ENCODE results near the gene P2RX3.
"Not testable (repeated sequence)": the region's sequence is repeated elsewhere in the genome, so short reads cannot be mapped to it uniquely, and the experiment has no call there.

P2RX3 gene

DNA sequence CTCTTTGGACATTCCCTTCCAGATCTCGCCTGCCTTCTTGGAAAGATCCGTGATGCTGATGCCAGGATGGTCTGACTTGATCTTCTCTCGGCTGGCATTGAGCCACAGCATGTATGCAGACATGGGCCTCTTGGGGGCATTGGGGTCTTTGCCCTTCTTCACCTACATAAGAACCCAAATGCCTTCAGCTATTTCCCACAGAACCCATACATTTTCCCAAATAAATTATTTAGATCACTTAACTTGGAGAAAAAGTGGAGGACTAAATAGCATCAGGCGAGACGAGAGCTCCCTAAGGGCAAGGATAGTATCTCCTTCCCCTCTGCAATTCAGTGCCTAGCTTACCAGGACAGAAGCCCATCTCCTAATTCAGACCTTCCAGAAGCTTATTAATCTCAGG, 10.4 kb upstream of the P2RX3 start:
- no peak for DNase-seq

GRCh38 chr11:57330029-57330428, 8.1 kb upstream of the P2RX3 start:
- DNase-seq: no peak

DNA sequence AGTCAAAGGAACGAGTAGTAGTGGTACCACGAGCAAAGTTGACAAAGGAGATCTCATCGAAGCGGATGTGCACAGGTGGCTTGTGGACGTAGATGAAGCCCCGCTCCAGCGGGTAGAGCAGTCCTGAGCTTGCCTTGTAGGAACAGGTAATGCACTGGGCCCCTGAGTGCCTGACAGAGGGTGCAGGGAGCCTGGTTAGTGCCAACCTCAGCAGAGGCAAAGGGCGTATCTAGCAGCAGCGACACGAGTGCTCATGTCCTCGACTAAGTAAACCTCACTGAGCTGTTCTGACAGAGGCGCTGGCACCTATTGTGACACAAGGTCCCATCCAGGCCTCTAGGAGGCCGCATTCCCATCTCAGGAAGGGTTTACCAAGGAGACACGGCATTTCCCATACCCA, 6.4 kb upstream of the P2RX3 start:
- DNase-seq: no peak

DNA sequence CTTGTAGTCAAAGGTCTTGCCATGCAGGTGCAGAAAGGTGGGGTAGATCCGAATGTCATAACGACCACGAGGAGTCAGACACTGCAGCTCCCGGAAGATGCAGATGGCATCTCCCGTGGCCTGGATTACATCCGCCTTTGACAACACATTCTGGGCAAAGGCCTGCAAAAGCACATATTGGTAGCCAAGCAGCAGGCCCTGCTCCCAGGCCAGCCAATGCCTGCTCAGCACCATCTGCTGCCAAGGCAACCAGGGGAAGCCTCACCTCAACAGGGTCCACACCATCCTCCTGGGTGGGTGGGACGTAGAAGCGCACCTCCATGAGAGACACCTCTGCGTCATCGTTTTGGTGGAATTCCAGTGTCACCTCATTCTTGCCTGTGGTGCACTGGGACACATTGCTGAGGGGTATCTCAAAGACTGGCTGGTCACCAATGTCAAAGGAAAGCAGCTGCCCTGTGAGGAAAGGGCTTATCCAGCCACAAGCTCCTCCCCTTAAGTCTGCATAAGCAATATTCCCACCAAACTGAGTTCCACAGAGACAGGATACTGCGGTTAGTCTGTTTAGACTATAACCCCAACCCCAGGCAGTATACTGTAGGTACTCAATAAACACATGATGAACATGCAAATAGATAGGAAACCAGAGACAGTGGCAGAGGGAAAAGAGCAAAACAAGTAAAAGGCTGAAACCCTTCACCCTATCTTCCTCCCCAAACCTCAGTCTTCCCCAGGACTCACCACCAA, 5.3 kb upstream of the P2RX3 start:
- DNase-seq: no peak

DNA sequence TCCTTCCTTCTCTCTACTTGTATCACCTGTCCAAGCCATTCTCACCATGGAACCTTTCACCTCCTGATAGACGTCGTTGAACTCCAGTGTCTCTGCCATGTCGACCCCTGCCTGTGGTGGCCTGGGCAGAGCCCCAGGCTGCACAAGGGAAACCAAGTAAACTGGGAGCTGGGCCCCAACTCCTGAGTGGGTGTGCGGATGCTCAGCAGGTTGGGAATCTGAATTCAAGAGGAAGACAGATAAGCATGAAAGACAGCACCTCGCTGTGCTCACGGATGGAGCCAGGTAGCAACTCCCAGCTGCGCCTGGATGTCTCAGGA, 3.2 kb upstream of the P2RX3 start:
- no peak for DNase-seq

DNA sequence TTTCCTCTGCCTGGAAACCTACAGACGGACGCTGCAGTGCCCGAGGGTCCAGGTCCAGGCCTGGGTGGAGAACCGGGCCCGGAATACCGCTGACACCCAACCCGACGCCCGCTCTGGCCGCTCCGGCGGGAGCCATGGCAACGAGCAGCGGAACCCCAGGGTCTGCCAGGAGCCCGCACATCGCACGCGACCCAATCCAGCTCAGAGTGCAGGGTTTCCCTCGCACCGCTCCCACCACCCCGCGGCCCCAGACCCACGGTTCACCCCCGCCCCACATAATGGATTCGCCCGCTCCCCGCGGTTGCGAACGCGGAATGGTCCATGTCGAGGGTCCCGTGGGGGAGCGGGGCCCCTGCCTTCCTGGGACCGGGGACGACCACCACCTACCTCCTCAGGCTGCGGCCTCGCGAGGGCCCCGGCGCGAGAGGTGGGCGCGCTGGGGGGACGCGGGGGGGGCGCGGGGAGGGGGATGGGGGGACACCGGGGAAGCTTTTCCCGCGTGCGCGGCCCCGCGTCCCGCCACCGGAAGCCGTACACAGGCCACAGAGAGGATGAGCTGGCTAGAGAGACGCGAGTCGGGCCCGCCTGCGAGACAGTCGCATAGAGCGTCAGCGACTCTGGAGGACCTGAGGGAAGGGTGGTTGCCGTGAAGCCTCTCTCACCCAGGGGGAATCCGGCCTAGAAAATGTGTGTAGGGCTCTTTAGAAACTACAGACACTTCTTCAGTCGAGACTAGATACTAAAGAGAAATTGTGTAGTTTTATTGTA, 2.6 kb upstream of the P2RX3 start, which contains the start of gene SSRP1:
Gene SSRP1 (minus strand): TSS at position 550 of the 768 bp plus-strand sequence. CDS start 771 bp downstream, outside the sequence.
- peak; percentile 85 for DNase-seq

DNA sequence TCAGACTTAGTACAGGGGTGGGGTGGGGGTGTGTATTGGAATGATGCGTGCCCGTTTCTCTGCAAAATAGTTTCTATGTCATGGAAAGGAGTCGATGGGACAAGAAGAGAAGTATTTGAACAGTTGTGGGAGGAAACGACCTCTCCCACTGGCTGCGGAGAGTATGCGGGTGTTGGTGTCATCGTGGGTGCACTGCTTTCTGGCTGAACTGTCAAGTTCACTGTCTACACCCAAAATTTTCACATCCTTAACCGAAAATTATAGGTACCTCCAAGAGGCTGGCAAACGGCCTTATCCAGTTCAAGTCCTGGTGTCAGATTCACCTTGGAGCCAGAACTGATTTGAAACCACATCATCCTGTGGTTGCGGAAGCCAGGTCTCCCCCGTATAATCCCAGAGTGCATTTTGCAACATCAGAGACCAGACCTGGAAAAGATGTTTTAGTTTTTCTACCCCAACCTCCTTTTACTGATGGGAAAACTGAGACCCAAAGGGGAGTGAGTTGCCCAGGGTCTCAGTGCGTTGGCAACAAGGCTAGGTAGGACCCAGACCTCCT, 2.0 kb upstream of the P2RX3 start:
- DNase-seq: no peak

DNA sequence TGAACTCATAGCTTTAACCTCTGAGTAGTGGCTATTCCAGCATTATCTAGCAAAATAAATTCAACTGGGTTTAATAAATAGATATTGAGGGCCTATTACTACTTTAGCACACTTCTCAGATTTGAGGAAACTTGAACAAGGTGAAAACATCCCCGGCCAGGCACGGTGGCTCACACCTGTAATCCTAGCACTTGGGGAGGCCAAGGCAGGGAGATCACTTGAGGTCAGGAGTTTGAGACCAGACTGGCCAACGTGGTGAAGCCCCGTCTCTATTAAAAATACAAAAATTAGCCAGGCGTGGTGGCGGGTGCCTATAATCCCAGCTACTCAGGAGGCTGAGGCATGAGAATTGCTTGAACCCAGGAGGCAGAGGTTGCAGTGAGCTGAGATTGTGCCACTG, 1.3 kb upstream of the P2RX3 start:
- not testable (repeated sequence) for DNase-seq

GRCh38 chr11:57339328-57339727, 1.2 kb downstream of the P2RX3 start:
- DNase-seq: no peak

- peak; percentile 40 for DNase-seq
Observed at GRCh38 chr11:57340039-57340615, 2.0 kb downstream of the P2RX3 start.

DNA sequence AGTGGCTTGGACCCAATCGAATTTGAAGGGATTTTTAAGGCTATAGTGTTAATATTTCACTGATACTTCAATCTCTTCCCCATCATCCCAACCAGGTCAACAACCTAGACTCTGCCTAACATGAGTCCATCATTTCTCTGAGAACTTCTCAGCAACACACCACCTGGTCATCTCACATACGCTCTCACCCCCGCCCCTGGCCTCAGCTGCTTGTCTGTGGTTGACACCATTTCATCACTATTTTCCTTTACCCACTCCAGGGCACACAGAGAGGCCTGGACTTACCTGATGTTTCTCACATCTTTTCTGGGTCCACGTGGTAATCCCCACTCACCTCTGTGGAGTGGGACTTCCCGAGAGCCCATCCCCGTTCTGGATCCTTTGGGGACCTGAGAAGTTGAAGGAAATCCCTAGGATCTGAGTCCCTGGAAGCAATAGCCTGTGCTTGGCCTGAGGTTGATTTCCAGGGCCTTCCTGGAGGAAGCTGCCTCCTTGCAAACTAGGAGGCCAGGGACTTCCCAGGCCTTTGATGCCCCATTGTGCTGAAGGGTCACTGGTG, 3.2 kb downstream of the P2RX3 start:
- no peak for DNase-seq

DNA sequence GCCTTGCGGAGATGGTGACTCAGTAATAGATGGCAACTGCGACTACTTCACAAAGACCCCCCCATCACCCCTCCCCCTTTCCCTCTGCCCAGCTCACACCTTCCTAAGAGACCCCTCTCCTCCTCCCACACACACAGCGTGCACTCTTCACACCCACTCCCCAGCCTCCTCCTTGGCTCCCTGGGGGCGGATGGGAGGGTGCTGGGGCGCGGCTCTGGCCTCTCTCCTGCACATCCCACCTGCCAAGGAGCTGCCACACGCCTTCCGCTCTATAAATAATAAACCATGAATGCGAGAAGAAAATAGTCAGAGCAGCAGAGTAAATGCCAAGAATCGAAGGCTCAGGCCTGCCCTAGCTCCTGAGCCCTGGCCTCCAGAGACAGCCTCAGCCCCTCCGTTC, 4.5 kb downstream of the P2RX3 start:
- no peak for DNase-seq

- no peak for DNase-seq
Observed at GRCh38 chr11:57343825-57344224, 5.7 kb downstream of the P2RX3 start.

GRCh38 chr11:57344826-57345225, 6.7 kb downstream of the P2RX3 start:
- no peak for DNase-seq

GRCh38 chr11:57345555-57346211, 7.5 kb downstream of the P2RX3 start:
- DNase-seq: peak; percentile 66

GRCh38 chr11:57347336-57347735, 9.2 kb downstream of the P2RX3 start:
- DNase-seq: no peak

GRCh38 chr11:57348052-57348451, 9.9 kb downstream of the P2RX3 start:
- no peak for DNase-seq

GRCh38 chr11:57348636-57349313, 10.6 kb downstream of the P2RX3 start:
- peak; percentile 30 for DNase-seq

- DNase-seq: peak; percentile 48
Observed at GRCh38 chr11:57349491-57350274, 11.5 kb downstream of the P2RX3 start.

GRCh38 chr11:57353036-57353435, 14.9 kb downstream of the P2RX3 start:
- no peak for DNase-seq

DNA sequence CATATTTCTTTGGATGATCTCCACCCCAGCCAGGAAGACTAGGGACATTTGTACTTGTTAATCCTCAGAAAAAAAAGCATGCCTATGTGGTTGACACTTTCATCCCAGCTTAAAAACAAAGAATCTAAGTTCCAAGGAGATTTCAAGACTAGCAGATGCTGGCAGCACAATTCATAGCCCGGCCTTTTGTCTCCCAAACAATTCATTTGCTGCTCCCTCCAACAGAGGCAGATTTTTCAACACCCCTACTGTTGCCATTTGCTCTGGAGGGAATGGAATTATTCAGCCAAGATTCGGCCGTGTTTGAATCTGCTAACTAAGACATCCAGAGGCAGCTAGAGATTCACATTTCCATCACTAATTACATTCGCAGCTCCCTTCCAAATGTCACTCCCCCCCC, 15.3 kb downstream of the P2RX3 start:
- no peak for DNase-seq
